Measurements from ENCODE around the gene KCNJ5.

The KCNJ5 gene

GRCh38 chr11:128949791-128950454 is 58.8 kb downstream of the KCNJ5 start (continued):
- no peak for TF ChIP-seq TCF4 (CRISPR knock-in tag; IDR thresholded peaks at IDR 0.05; ENCODE audit: borderline replicate concordance)
- no peak for TF ChIP-seq ESRRG (CRISPR knock-in tag; IDR thresholded peaks at IDR 0.05)

- no peak for ATAC-seq
- TF ChIP-seq TCF4 (CRISPR knock-in tag; IDR thresholded peaks at IDR 0.05; ENCODE audit: borderline replicate concordance) (no peak), ESRRG (CRISPR knock-in tag; IDR thresholded peaks at IDR 0.05) (no peak), PATZ1 (CRISPR knock-in tag; IDR thresholded peaks at IDR 0.05; ENCODE audit: borderline replicate concordance) (no peak), PPARA (CRISPR knock-in tag; IDR thresholded peaks at IDR 0.05; ENCODE audit: borderline replicate concordance) (no peak), TSHZ2 (CRISPR knock-in tag; IDR thresholded peaks at IDR 0.05) (no peak), SNAI2 (CRISPR knock-in tag; IDR thresholded peaks at IDR 0.05) (no peak), ZFP30 (CRISPR knock-in tag; IDR thresholded peaks at IDR 0.05) (no peak), GLIS3 (CRISPR knock-in tag; IDR thresholded peaks at IDR 0.05) (no peak), ZC3H10 (CRISPR knock-in tag; IDR thresholded peaks at IDR 0.05) (no peak), TOX (CRISPR knock-in tag; IDR thresholded peaks at IDR 0.05; ENCODE audit: borderline replicate concordance) (no peak), CSRNP3 (CRISPR knock-in tag; IDR thresholded peaks at IDR 0.05) (no peak), ARNTL (CRISPR knock-in tag; IDR thresholded peaks at IDR 0.05; ENCODE audit: borderline replicate concordance, low read depth) (no peak), RARB (CRISPR knock-in tag; IDR thresholded peaks at IDR 0.05) (no peak), ISL1 (CRISPR knock-in tag; IDR thresholded peaks at IDR 0.05) (no peak), OSR1 (CRISPR knock-in tag; IDR thresholded peaks at IDR 0.05) (no peak)
These were observed 62.0 kb downstream of the KCNJ5 start for GRCh38 chr11:128953151-128953550.

- no peak for TF ChIP-seq ZNF8 (CRISPR knock-in tag; IDR thresholded peaks at IDR 0.05)
- ATAC-seq: no peak
These were observed 64.5 kb downstream of the KCNJ5 start for GRCh38 chr11:128955636-128956035.

- TF ChIP-seq OSR1 (CRISPR knock-in tag; IDR thresholded peaks at IDR 0.05) (no peak), ZNF8 (CRISPR knock-in tag; IDR thresholded peaks at IDR 0.05) (no peak), SNAI2 (CRISPR knock-in tag; IDR thresholded peaks at IDR 0.05) (no peak), ZFP30 (CRISPR knock-in tag; IDR thresholded peaks at IDR 0.05) (no peak), ZC3H10 (CRISPR knock-in tag; IDR thresholded peaks at IDR 0.05) (no peak), RARB (CRISPR knock-in tag; IDR thresholded peaks at IDR 0.05) (no peak), BACH2 (CRISPR knock-in tag; IDR thresholded peaks at IDR 0.05; ENCODE audit: borderline replicate concordance) (no peak), ESRRG (CRISPR knock-in tag; IDR thresholded peaks at IDR 0.05) (no peak), TOX (CRISPR knock-in tag; IDR thresholded peaks at IDR 0.05; ENCODE audit: borderline replicate concordance) (no peak), POU6F1 (CRISPR knock-in tag; IDR thresholded peaks at IDR 0.05; ENCODE audit: borderline replicate concordance, low read depth) (no peak), CSDC2 (CRISPR knock-in tag; IDR thresholded peaks at IDR 0.05) (no peak), TSHZ2 (CRISPR knock-in tag; IDR thresholded peaks at IDR 0.05) (no peak)
- peak; percentile 96 for ATAC-seq
These were observed 65.4 kb downstream of the KCNJ5 start for GRCh38 chr11:128956401-128957201.
